Measurements from ENCODE around the gene DLGAP4. TPM values are rescaled to one million over a fixed set of nuclear protein-coding genes. Genes with fewer than 3 reads are reported as not detected.

The DLGAP4 gene
- total RNA-seq, 1 donor from 2014 or later = 99.1 TPM

DNA sequence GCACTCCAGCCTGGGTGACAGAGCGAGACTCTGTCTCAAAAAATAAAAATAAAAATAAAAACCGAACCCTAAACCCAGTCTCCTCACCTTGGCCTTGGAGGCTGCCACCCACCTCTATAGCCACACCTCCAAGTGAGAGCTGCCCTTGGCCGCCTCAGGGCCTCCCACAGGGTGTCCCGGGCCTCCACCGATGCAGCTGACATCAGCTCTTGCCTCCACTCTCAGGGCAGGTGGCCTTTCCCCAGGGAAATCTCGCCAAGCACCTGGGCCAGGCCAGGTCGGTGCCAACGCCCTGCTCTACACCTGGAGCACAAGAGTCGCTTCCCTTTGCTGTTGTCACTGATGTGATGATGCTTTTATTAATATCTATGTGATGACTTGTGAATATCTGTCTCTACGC, 226.2 kb downstream of the DLGAP4 start:
- Mint-ChIP-seq H3K27ac (no peak overlapping the region), H3K27me3 (ENCODE audit: low read depth) (no peaks in the 10 kb centered on the region), H3K36me3 (peaks cover 18% of the 10 kb centered on the region), H3K4me3 (no peak overlapping the region), H3K4me1 (no peaks in the 10 kb centered on the region), H3K9me3 (no peaks in the 10 kb centered on the region)
- no peak for DNase-seq (ENCODE audit: low spot score in 2 of 2, unreplicated experiment in 2 of 2)
- no peak for TF ChIP-seq CTCF (IDR thresholded peaks at IDR 0.05; ENCODE audit: unreplicated experiment)

- no peak for TF ChIP-seq CTCF (IDR thresholded peaks at IDR 0.05; ENCODE audit: unreplicated experiment)
- Mint-ChIP-seq H3K27me3 (ENCODE audit: low read depth) (no peaks in the 10 kb centered on the region), H3K4me1 (no peaks in the 10 kb centered on the region), H3K9me3 (no peaks in the 10 kb centered on the region), H3K36me3 (peaks cover 14% of the 10 kb centered on the region), H3K27ac (no peak overlapping the region), H3K4me3 (no peak overlapping the region)
- no peak for DNase-seq (ENCODE audit: low spot score in 2 of 2, unreplicated experiment in 2 of 2)
Observed at GRCh38 chr20:36532822-36533221, 226.7 kb downstream of the DLGAP4 start.

- Mint-ChIP-seq H3K36me3 (no peaks in the 10 kb centered on the region), H3K27ac (no peak overlapping the region), H3K27me3 (ENCODE audit: low read depth) (no peaks in the 10 kb centered on the region), H3K4me3 (no peak overlapping the region), H3K4me1 (peaks cover 29% of the 10 kb centered on the region), H3K9me3 (no peaks in the 10 kb centered on the region)
- DNase-seq (ENCODE audit: low spot score in 2 of 2, unreplicated experiment in 2 of 2) = no peak
- no peak for TF ChIP-seq CTCF (IDR thresholded peaks at IDR 0.05; ENCODE audit: unreplicated experiment)
Observed at GRCh38 chr20:36538026-36538722, 232.0 kb downstream of the DLGAP4 start.

GRCh38 chr20:36540551-36541211, 234.5 kb downstream of the DLGAP4 start:
- Mint-ChIP-seq H3K27me3 (ENCODE audit: low read depth) (no peaks in the 10 kb centered on the region), H3K36me3 (peaks cover 4% of the 10 kb centered on the region)

GRCh38 chr20:36541227-36541767, 235.2 kb downstream of the DLGAP4 start, which contains the start of gene MYL9:
TSS of gene MYL9 (plus strand) at chr20:36541519. CDS start at chr20:36544885, 3,366 bp downstream.
- Mint-ChIP-seq H3K4me1 (peaks cover 39% of the 10 kb centered on the region), H3K27me3 (ENCODE audit: low read depth) (no peaks in the 10 kb centered on the region)

More at GRCh38 chr20:36540551-36541211, 234.5 kb downstream of the DLGAP4 start:
- peak overlapping the region; percentile 79 for H3K27ac Mint-ChIP-seq
- peak overlapping the region; percentile 77 for H3K4me3 Mint-ChIP-seq
- H3K4me1 Mint-ChIP-seq = peaks cover 39% of the 10 kb centered on the region
- H3K9me3 Mint-ChIP-seq = no peaks in the 10 kb centered on the region
- no peak for DNase-seq (ENCODE audit: low spot score in 2 of 2, unreplicated experiment in 2 of 2)
- TF ChIP-seq CTCF (IDR thresholded peaks at IDR 0.05; ENCODE audit: unreplicated experiment) = no peak

More at GRCh38 chr20:36541227-36541767, 235.2 kb downstream of the DLGAP4 start, which contains the start of gene MYL9:
- H3K36me3 Mint-ChIP-seq = peaks cover 7% of the 10 kb centered on the region
- H3K9me3 Mint-ChIP-seq = no peaks in the 10 kb centered on the region
- peak within 1 kb of the TSS; percentile 83 for H3K27ac Mint-ChIP-seq
- peak; percentile 68 to 78 for DNase-seq (ENCODE audit: low spot score in 2 of 2, unreplicated experiment in 2 of 2)
- TF ChIP-seq CTCF (IDR thresholded peaks at IDR 0.05; ENCODE audit: unreplicated experiment) = no peak
- H3K4me3 Mint-ChIP-seq = peak within 1 kb of the TSS; percentile 77

Data from mesothelial cell of epicardium (in vitro differentiated cells).